ENCODE results near the gene CRYBA4. TPM values are rescaled to one million over a fixed set of nuclear protein-coding genes. Genes with fewer than 3 reads are reported as not detected.

The CRYBA4 gene
- not detected in 2 replicates for total RNA-seq

DNA sequence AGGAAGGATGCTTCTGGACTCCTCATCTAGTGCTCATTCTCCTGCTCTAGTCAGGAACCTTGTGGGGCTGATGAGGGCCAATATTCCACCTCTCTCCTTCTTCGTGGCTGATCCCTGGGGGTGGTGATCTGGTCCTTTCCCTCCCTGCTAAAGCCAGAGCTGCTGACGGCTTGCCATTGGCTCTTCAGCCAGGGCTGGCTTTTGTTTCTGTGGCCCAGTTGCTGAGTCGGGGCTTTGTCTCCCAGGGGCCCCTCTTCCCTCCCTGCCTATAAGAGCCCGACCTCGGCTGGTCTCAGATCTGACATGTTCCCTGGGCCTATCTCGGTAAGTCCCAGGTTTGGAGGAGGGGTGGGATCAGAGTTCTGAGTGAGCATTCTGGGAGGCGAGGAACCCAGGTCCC lies at the start of gene CRYBA4:
Gene CRYBA4 (plus strand): TSS at position 301 of the 400 bp plus-strand sequence. CDS start 634 bp downstream, outside the sequence.

DNA sequence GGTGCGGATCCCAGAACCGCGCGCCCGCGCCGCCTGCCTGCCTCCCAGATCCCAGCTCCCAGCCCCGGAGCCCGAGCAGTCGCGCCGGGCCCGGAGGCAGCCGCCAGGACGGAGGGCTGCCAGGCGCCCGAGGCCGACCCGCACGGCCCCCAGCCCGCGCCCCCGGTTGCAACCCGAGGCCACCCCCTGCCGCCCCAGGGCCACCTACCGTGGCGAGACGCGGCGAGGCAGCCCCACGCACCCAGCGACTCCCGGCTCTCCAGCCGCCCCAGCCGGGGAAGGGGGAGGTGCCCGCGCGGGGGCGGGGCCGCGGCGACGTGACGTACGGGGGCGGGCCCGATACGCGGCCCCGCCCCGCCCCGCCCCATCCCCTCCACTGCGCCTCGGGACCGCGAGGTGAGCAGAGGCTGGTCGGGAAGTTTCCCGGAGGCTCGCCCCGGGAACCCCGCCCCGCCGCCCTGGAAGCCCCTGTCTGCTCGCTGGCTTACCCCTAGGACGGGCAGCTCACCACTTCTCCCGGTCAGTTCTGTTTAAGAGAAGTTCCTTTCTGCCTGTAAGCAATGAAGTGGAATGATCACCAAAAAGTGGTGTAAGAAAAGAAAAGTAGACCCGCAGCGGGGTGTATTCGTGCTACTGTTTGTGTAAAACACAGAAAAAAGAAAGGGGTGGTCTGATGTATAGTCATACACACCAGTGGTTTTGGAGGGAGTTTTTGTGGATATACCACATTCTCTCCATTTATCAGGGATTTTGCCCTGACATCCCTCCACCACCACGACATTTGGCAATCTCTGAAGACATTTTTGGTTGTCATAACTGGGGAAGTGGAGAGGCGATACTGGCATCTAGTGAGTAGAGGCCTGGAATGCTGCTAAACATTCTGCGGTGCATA lies 31.7 kb upstream of the CRYBA4 start, which contains the start of gene TPST2:
Gene TPST2 (minus strand): TSS at position 288 of the 892 bp plus-strand sequence. CDS start 48,502 bp downstream, outside the sequence.

DNA sequence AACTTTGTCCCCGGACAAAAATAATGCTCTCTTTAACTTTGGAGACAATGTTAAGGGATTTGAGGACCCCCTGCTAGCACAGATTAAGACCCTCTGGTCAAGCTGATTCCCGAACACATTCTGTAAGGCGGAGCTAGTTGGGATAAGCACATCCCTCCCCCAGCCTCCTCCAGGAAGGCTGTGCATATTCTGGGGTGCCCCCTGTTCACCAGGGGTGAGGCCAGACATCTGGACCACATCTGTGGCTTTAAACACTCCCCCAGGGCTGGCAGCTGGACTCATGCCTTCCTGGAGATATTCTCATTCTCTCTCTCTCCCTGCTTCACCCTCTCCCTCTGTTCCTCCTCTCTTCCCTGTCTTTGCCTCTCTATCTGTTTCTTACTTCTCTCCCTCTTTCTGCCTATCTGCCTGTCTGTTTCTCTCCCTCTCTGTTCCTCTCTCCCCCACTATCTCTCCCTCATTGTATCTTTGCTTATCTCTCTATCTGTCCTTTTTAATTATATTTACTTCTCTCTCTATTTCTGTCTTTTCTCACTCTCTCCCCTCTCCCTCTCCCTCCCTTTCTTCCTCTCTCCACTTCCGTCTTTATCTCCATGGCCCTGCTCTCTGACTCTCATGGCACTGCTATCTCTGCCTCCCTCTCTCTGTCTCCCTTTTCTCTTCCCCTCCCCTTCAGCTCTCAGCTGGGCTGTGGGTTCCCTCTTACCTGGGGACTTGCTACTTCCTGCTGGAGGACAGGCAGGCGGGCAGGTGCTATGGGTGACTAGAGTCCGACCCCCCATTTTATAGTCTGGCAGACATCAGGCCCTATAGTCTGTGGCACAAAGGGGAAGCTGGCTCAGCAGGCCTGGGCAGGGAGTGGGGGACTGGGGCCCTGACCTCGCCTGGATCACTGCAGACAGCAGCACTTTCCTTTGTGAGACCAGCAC lies 4.2 kb upstream of the CRYBA4 start, which contains the start of gene CRYBB1:
Gene CRYBB1 (minus strand): TSS at position 757 of the 929 bp plus-strand sequence. CDS start 1,708 bp downstream, outside the sequence.

DNA sequence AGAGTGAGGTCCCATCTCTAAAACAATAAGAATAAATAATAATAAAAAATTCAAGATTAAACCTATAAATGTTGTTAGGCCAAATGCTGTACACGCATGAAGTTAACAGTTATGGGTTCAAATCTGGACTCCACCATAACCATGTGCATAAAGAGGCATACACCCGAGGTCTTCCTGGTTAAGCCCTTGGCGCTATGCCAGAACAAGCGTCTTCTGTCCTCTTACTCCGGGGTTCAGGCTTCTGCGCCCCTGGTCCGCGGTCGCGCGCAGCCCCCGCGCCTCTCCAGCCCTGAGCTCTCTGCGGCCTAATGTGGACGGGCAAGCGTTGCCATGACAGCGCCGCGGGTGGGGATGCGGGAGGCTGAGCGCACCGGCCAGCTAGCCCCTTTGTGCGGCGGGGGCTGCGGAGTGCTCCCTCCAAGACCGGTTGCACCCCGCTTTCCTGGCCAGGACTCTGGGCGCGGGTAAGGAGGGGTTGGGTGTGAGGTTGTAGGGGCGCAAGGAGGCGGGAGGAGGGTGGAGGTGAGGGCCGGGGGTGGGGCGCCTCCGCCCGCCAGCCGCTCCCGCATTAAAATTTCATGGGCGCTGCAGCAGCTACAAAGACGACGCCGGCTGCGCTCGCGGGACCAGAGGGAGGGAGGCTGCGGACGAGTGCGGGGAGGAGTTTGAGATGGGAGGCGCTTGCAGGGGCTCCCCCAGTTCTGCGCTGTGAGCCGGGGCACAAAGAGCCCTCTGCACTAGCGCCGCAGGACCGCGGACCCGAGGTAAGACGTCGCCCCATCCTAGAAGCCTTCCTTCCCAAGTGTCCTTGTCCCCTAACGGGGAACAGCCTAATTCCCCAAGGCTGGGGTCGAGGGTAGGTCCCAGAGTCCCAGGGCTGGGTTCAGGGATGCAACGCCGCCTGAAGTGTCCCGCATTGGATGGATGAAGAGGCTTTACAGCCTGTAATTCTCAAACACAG lies 35.4 kb downstream of the CRYBA4 start, which contains the start of gene MIAT:
Gene MIAT (plus strand): TSS at position 698 of the 961 bp plus-strand sequence.

Small RNA genes lying within 50 kb of the gene (small RNA-seq; reads per million reads assigned to genes)
- not detected for gene RF01874

Other genes starting within 250 kb of the CRYBA4 start
- 3.3 and 4.4 TPM in 2 replicates for gene ASPHD2, start 192.7 kb upstream of the CRYBA4 start, total RNA-seq
- gene HPS4, start 138.2 kb upstream of the CRYBA4 start, total RNA-seq = 34.4 and 42.2 TPM in 2 replicates
- 15.2 and 17.2 TPM in 2 replicates for gene SRRD, start 138.1 kb upstream of the CRYBA4 start, total RNA-seq
- 40.6 and 46.4 TPM in 2 replicates for gene TFIP11, start 109.5 kb upstream of the CRYBA4 start, total RNA-seq
- 34.2 and 38.1 TPM in 2 replicates for gene TPST2, start 31.8 kb upstream of the CRYBA4 start, total RNA-seq
- not detected in 2 replicates for gene CRYBB1, start 3.9 kb upstream of the CRYBA4 start, total RNA-seq
- 1.1 and 1.8 TPM in 2 replicates for gene MIAT, start 35.6 kb downstream of the CRYBA4 start, total RNA-seq